ENCODE measurements around the gene DMPK.
A peak's percentile ranks its signal among the peaks of the same experiment; 100 is the strongest.

The DMPK gene

GRCh38 chr19:45782162-45782691 is at the start of gene DMPK:
TSS of gene DMPK (minus strand) at chr19:45782490. CDS start at chr19:45782352, 138 bp downstream.
- DNase-seq: no peak

GRCh38 chr19:45828945-45829344 is 46.7 kb upstream of the DMPK start:
- DNase-seq: no peak

GRCh38 chr19:45828523-45828922 is 46.2 kb upstream of the DMPK start:
- no peak for DNase-seq

GRCh38 chr19:45827459-45828093 is 45.3 kb upstream of the DMPK start:
- DNase-seq: no peak

- DNase-seq: no peak
These were observed 44.6 kb upstream of the DMPK start for GRCh38 chr19:45826934-45827333.

GRCh38 chr19:45825917-45826893 is 43.9 kb upstream of the DMPK start:
- DNase-seq: no peak

GRCh38 chr19:45825263-45825605 is 42.9 kb upstream of the DMPK start:
- DNase-seq: no peak

GRCh38 chr19:45824531-45825262 is 42.4 kb upstream of the DMPK start:
- no peak for DNase-seq

- no peak for DNase-seq
These were observed 41.8 kb upstream of the DMPK start for GRCh38 chr19:45824041-45824471.

GRCh38 chr19:45823182-45823581 is 40.9 kb upstream of the DMPK start:
- no peak for DNase-seq

GRCh38 chr19:45822716-45823115 is 40.4 kb upstream of the DMPK start:
- no peak for DNase-seq

GRCh38 chr19:45821570-45821969 is 39.3 kb upstream of the DMPK start:
- no peak for DNase-seq

- DNase-seq: no peak
These were observed 38.8 kb upstream of the DMPK start for GRCh38 chr19:45821103-45821521.

GRCh38 chr19:45820413-45821102 is 38.3 kb upstream of the DMPK start:
- DNase-seq: no peak

GRCh38 chr19:45819769-45820168 is 37.5 kb upstream of the DMPK start:
- DNase-seq: no peak

- DNase-seq: no peak
These were observed 35.5 kb upstream of the DMPK start for GRCh38 chr19:45817725-45818301.

GRCh38 chr19:45817010-45817724 is 34.9 kb upstream of the DMPK start:
- peak; percentile 95 for DNase-seq

- no peak for DNase-seq
These were observed 34.1 kb upstream of the DMPK start for GRCh38 chr19:45816236-45817009.

- DNase-seq: no peak
These were observed 33.4 kb upstream of the DMPK start for GRCh38 chr19:45815481-45816216.
